GM21367 (cell line): Measurements from ENCODE around the gene SALL3.

Experiments
- ATAC-seq: cut with Tn5 transposase; IDR thresholded peaks from one replicate; pipeline ENCODE4 v1.9.1; 2021; ENCODE audit not compliant: unreplicated experiment

SALL3 gene

DNA sequence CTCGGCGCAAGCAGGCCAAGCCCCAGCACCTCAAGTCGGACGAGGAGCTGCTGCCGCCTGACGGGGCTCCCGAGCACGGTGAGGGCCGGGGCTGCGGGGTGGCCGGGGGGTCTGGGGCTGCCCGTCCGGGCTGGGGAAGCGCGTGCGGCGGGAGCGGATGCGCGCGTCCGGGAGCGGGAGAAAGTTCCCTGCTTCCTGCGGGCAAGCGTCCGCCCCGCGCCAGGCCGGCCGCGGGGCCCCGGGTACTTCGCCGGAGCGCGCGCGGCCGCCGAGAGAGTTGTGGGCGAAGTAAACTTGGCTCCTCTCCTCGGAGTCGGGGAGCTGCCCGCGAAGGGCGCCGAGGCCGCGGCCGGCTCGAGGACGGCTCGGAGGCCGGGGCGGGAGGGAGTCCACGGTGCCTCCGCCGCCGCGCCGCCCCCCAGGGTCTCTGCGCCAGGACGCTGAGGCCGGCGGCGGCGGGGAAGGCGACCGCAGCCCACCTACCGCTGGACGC lies 707 bp downstream of the SALL3 start:
- no peak for ATAC-seq

DNA sequence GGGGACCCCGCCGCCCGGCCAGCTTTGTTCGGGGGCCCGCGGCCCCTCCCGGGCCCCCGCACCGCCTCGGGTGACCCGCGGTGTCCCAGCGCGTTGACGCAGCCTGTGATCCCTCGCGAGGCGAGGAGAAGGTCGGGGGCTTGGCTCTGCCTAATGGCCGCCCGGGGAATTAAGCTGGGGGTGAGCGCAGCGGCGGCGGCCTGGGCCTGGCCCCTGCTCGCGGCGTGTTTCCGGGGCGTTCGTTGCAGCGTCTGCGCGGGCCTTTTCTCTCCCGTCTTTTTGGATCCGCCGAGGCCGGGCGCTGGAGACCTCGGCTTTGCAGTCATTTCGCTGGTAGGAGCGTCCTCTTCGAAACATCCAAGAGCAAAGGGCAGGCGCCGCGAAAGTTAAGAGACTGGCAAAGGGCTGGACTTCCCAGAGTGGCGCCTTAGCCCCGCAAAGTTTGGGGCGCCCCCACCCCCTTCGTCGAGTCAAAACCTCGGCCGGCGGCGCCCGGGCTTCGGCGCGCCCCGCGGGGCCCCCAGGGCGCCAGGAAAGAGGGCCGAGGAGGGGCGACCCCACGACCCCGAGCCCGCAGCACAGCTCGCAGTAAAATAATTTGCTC lies 1.3 kb downstream of the SALL3 start:
- no peak for ATAC-seq

DNA sequence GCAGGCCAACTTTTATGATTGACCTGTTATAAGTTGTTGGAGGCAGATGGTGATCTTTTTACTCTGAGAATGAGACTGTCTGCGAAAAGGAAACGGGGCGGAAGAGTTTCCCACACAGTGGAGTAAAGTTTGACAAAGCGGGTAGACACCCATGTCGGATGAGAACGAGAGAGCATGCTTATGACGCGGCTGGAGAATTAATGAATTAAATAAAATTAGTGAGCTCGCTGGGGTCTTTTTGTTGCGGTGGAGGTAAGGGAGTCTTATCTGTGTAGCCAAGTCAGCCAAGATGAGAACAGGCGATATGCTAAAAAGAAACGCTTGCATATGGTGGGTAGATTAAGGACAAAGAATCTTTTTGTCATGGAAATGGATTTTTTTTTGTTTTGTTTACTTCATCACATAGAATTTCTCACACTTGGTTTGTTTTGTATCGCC lies 1.8 kb downstream of the SALL3 start:
- no peak for ATAC-seq

DNA sequence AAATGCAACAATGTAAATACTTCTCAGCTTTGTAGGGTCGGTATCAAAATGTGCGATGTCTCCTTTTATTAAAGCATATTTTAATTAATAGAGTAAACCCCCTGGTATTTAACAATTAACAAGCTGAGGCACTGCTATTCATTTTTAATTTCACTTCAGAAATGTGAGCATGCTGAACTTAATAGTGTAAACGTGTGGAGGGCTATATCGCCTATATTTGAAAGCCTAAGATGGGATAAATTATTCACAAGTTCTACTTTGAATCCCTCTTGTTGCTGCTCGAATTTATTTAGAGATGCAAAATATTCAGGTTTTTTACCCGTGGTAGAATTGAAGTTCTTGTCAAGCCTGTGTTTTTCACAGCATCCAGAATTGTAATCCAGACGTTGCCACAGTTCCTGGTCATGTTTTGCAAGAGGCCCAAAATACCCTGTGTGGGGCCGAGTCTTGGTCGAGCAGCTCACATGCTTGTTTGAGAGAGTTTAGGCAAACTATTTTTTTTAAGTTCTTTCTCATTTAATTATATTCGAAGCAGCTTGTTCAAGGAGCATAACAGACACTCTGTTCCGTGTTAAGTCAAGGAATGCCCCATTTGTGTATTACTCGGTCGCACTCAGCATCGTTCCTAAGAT lies 2.5 kb downstream of the SALL3 start:
- no peak for ATAC-seq

DNA sequence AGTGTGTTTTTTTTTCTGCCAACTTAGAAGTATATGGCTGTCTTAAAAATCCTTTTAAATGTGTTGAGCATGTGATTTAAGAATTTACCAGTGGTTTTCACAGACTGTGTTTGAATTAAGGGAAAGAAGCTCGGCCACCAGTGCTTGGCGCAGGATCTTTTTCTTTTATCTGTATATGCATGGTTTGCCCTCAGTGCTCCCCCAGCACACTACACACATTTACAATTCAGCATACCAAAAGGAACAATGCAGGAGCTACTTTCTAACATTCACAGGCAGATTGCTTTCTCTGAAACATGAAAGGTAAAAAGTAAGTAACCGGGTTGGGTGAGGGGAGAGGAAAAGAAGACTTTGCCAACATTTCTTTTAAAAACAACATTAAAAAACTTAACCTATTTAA lies 3.9 kb downstream of the SALL3 start:
- ATAC-seq, result no peak

DNA sequence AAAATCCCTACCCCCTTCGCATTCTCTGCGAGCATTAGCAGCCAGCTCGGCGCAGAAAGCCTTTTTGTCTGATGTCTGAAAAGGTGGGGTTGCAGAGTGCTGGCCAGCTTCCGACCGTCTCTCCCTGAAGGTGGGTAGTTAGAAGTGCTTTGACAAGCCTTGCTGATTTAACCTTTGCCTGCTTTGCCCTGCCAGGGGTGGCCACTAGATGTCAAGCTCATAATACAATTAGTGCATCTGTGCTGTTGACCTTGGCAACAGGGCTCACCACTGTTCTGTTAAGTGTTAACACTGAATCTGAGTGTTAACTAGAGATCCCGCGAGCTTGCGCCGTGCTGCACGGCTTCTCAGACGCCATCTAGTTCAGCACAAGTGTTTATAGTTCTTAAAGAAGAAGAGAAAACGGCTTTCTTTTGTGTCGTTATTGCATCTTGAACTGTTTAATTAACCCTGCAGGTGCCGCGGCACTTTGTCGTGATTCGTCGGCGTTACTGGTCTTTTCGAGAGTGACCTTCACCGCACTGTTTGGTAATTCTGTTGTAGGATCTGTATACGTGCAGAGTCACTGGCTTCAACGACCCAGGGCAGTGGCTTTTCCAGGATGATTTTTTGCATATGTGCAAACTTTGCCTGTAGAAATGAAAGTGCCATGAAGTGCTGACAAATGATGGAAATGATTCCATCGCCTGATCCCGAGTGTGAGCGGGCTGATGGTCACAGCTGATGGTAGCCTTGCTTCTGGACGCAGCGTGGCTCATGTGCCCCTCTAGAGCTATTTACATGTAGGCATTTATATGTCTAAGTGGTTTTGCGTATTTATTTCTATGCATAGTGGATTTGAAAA lies 5.5 kb downstream of the SALL3 start:
- ATAC-seq, result no peak

DNA sequence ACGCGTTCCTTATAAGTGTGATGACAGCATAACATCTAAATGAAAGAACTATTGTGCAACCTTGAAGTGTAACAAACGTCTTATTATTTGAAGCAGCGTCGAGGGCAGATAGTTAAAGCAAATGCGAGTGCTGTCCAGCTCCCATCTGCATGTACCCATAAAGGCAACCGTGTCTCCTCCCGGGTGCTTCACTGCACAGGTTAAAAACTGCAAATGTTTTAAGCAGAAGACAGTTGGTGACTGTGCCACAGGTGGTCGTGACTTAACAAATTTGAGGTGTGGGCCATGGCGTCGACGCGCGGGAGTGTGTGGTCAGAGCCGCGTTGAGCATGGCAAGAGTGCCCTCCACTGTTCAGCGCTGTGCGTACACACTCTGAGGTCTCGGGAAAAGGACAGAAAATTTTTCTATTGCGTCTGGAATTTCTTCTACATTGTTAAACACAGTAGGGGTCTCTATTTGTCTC lies 6.4 kb downstream of the SALL3 start:
- ATAC-seq, result no peak

DNA sequence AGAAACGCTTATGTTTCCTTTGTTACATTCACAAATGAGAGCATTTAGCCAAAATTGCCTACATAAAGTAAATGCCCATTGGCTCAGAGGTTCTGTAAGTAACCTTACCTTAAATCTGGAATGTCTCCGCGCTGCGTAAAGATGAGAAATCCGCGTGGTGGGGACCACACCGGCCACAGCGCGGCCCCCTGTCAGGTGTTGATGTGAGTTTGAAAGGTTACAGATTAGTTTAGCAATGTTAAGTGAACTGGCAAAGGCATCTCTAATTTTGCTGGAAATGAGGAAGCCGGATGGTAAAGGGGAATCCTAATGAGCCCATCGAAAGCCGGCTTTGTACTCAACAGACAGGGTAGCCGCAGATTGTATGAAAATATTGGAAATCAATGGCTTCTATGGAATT lies 11.8 kb downstream of the SALL3 start:
- no peak for ATAC-seq

DNA sequence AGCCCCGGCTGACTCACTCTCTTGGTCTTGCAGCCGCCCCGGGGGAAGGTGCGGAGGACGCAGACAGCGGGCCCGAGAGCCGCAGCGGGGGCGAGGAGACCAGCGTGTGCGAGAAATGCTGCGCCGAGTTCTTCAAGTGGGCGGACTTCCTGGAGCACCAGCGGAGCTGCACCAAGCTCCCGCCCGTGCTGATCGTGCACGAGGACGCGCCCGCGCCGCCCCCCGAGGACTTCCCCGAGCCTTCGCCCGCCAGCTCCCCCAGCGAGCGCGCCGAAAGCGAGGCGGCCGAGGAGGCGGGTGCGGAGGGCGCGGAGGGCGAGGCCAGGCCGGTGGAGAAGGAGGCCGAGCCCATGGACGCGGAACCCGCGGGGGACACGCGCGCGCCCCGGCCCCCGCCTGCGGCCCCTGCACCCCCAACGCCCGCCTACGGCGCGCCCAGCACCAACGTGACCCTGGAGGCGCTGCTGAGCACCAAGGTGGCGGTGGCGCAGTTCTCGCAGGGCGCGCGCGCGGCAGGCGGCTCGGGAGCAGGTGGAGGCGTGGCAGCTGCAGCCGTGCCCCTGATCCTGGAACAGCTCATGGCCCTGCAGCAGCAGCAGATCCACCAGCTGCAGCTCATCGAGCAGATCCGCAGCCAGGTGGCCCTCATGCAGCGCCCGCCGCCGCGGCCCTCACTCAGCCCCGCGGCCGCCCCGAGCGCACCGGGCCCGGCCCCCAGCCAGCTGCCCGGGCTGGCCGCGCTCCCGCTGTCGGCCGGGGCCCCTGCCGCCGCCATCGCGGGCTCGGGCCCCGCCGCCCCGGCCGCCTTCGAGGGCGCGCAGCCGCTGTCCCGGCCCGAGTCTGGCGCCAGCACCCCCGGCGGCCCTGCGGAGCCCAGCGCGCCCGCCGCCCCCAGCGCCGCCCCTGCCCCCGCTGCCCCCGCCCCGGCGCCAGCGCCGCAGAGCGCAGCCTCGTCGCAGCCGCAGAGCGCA lies 12.7 kb downstream of the SALL3 start:
- ATAC-seq, result no peak

DNA sequence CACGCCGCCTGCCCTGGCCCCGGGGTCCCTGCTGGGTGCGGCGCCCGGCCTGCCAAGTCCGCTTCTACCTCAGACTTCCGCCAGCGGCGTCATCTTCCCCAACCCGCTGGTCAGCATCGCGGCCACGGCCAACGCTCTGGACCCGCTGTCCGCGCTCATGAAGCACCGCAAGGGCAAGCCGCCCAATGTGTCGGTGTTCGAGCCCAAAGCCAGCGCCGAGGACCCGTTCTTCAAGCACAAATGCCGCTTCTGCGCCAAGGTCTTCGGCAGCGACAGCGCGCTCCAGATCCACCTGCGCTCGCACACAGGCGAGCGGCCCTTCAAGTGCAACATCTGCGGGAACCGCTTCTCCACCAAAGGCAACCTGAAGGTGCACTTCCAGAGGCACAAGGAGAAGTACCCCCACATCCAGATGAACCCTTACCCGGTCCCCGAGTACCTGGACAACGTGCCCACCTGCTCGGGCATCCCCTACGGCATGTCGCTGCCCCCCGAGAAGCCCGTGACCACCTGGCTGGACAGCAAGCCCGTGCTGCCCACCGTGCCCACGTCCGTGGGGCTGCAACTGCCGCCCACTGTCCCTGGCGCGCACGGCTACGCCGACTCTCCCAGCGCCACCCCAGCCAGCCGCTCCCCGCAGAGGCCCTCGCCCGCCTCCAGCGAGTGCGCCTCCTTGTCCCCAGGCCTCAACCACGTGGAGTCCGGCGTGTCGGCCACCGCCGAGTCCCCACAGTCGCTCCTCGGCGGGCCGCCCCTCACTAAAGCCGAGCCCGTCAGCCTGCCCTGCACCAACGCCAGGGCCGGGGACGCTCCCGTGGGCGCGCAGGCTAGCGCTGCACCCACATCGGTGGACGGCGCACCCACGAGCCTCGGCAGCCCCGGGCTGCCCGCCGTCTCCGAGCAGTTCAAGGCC lies 13.7 kb downstream of the SALL3 start:
- no peak for ATAC-seq

DNA sequence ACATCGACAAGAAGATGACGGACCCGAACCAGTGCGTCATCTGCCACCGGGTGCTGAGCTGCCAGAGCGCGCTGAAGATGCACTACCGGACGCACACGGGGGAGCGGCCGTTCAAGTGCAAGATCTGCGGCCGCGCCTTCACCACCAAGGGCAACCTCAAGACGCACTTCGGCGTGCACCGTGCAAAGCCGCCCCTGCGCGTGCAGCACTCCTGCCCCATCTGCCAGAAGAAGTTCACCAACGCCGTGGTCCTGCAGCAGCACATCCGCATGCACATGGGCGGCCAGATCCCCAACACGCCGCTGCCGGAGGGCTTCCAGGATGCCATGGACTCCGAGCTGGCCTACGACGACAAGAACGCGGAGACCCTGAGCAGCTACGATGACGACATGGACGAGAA lies 14.4 kb downstream of the SALL3 start:
- ATAC-seq, result no peak

DNA sequence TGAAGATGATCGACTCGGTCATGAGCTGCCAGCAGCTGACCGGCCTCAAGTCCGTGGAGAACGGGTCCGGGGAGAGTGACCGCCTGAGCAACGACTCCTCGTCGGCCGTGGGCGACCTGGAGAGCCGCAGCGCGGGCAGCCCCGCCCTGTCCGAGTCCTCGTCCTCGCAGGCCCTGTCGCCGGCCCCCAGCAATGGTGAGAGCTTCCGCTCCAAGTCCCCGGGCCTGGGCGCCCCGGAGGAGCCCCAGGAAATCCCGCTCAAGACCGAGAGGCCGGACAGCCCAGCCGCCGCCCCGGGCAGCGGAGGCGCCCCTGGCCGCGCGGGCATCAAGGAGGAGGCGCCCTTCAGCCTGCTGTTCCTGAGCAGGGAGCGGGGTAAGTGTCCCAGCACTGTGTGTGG lies 14.9 kb downstream of the SALL3 start:
- ATAC-seq, result no peak

DNA sequence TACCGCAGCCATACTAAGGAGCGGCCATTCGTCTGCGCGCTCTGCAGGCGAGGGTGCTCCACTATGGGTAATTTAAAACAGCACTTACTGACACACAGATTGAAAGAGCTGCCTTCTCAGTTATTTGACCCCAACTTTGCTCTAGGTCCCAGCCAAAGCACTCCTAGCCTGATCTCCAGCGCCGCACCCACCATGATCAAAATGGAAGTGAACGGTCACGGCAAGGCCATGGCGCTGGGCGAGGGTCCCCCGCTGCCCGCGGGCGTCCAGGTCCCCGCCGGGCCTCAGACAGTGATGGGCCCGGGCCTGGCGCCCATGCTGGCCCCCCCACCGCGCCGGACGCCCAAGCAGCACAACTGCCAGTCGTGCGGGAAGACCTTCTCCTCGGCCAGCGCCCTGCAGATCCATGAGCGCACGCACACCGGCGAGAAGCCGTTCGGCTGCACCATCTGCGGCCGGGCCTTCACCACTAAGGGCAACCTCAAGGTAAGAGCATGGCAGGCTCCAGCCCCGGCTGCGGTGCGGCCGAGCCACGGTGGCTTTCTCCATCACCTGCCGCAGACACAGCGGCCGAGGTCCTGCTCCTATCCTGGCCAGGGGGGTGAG lies 15.5 kb downstream of the SALL3 start:
- no peak for ATAC-seq

DNA sequence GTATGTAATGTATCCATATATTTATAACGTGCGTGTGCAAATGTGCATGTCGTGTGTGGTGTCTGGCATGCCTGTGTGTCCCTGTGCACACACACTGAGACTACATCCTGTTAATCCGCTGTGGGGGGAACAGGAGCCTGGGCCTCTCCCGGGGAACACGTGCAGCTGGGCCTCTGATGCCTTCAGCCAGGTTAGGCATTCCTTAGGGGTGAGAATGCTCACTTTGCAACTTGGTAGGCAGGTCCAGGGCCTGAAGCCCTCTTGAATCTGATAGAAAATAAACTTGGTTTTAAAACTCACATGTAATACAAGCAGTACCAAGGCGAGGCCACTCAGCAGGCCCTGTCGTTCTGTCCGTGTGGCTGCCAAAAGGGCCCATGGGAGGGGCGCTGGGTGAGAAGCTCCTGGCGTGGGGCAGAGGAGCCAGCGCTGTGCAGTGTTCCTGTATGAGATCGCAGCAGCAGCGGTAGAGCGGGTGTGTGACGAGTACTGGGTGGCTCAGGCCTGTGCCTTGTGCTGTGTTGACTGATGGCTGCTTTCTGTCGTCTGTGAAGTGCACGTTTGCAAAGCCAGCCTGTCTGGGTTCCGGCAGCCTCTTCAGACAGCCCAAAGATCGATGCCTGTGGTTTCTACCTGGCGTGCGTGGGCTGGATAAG lies 16.2 kb downstream of the SALL3 start:
- no peak for ATAC-seq

DNA sequence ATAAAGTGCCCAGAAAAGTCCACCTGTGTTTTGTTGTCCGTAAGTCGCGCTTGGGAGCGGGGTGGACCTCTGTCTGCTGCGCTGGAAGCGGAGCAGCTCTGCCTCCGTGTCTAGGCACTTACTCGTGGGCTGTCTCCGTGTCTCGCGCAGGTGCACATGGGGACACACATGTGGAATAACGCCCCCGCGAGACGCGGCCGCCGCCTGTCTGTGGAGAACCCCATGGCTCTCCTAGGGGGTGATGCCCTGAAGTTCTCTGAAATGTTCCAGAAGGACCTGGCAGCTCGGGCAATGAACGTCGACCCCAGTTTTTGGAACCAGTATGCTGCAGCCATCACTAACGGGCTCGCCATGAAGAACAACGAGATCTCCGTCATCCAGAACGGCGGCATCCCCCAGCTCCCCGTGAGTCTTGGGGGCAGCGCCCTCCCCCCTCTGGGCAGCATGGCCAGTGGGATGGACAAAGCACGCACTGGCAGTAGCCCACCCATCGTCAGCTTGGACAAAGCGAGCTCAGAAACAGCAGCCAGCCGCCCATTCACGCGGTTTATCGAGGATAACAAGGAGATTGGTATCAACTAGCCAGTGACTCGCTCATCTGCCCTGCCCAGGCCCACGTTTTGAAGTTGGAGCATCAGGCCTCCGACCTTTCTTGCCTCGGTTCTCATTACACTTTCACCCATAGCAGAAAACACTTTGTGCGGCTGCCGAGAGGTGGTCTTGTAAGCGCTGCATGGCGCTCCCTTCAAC lies 17.3 kb downstream of the SALL3 start:
- ATAC-seq, result no peak

DNA sequence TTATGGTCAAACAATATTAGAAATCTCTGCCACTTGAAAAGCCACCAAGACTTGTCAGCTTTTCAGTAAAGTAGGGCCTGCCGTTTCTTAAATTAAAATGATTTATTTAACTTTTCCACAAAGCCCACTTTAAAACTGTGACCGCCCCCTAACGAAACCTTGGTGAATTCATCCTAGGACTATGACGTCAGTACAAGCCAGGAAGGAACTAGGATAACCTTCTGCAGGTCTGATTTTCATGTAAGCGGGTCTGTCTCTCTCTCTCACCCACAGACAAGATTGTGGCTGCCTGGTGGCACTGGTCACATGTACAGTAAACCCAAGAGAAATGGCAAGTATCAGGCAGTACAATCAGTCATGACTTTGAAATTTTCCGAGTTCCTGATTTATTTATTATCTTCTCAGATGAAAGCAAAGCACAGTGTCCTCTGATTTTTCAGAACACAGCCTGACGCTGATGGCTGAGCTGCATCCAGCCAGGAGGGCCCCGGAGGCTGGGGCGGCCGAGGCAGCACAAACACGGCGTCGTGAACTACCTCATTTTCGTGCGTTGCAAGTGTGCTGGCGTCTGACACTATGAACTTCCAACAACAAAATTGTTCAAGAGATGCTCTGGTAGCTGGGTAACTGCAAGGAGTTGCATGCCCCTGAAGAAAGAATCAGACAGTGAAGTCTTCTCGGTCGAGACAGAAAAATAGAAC lies 18.9 kb downstream of the SALL3 start:
- no peak for ATAC-seq

DNA sequence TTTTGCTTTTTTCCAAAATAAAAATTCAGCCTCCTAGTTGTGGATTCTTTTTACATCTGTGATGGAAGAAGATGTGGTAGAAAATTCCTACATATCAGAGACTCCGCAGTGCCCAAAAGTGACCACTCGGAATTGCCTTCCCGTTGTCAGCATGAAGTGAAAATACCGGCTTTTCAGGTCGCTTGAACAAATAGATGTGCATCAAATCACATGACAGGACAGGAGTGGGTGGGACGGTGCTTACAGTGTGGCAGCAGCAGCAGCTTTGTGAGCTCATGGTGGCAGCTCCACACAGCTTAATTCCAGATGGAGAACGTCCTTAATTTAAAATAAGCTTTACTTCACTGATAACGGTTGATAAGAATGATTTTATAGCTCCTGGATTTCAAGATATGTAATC lies 20.3 kb downstream of the SALL3 start:
- no peak for ATAC-seq

DNA sequence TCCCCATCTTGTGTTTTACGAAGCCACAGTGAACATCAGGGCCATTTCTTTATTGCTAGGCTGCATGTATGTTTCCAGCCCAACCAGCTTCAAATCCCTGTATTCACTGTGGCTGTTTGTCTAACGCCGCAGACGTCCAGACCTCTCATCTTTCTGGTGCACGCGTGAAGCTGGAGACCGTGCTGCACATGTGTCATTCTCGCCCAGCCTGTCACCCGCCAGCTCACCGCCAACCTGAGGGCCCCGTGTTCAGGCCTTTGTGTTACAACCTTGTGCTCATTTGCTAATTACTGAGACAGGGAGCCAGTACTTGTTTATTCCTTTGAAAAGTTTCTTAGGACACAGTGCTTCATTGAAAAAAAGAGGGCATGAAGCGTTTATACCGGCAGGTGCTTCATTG lies 21.4 kb downstream of the SALL3 start:
- ATAC-seq, result no peak
